SJSA1 (cell line): ENCODE data around the gene CCER1. TPM values are rescaled to one million over a fixed set of nuclear protein-coding genes. Genes with fewer than 3 reads are reported as not detected.
A peak's percentile ranks its signal among the peaks of the same experiment; 100 is the strongest.
"Not testable (repeated sequence)": the region's sequence is repeated elsewhere in the genome, so short reads cannot be mapped to it uniquely, and the experiment has no call there.

Experiments used
- DNase-seq, 2 experiments: peaks; one replicate each; pipeline ENCODE4 v3.0.0-alpha.2; 2015 to 2020; ENCODE audit warnings: low spot score in 2 of 2, low read depth in 1 of 2
- H3K27ac ChIP-seq: fragments of 250-450 bp; sonication (Bioruptor Pico); 2 replicates; pipeline ENCODE4 v1.5.1; 2020; ENCODE audit warnings: mild to moderate bottlenecking, moderate library complexity
- H3K27me3 ChIP-seq: fragments of 250-450 bp; sonication (Bioruptor Pico); replicated peaks from 2 replicates; pipeline ENCODE4 v1.5.1; 2020; ENCODE audit warnings: mild to moderate bottlenecking, moderate library complexity
- H3K36me3 ChIP-seq: fragments of 250-450 bp; sonication (Bioruptor Pico); 2 replicates; pipeline ENCODE4 v1.5.1; 2020; ENCODE audit warnings: mild to moderate bottlenecking
- H3K4me1 ChIP-seq: fragments of 250-450 bp; sonication (Bioruptor Pico); replicated peaks from 2 replicates; pipeline ENCODE4 v1.6.1; 2021; ENCODE audit warnings: mild to moderate bottlenecking
- H3K4me3 ChIP-seq: fragments of 250-450 bp; sonication (Bioruptor Pico); 2 replicates; pipeline ENCODE4 v1.5.1; 2020; ENCODE audit warnings: mild to moderate bottlenecking
- H3K9me3 ChIP-seq: fragments of 250-450 bp; sonication (Bioruptor Pico); replicated peaks from 2 replicates; pipeline ENCODE4 v1.5.1; 2020; ENCODE audit warnings: mild to moderate bottlenecking
- total RNA-seq: library from RNA; depleted of rRNA; stranded (reverse); fragments of >200 nt; shearing (Covaris generic); gene quantifications from 2 replicates; pipeline ENCODE4 v1.2.3, GENCODE V29; 2014; rRNA removed

The CCER1 gene
- not detected in 2 replicates for total RNA-seq

- no peak within 1 kb of the TSS for H3K4me3 ChIP-seq
- peaks cover 30% of the 10 kb centered on the region for H3K27me3 ChIP-seq
- peaks cover 5% of the 10 kb centered on the region for H3K9me3 ChIP-seq
- no peaks in the 10 kb centered on the region for H3K36me3 ChIP-seq
- peaks cover 5% of the 10 kb centered on the region for H3K4me1 ChIP-seq
- H3K27ac ChIP-seq, result no peak within 1 kb of the TSS
- peak; percentile 52 to 93 for DNase-seq
These were observed at the start of gene CCER1 for GRCh38 chr12:90954921-90955320. TSS of gene CCER1 (minus strand) at chr12:90955176. CDS start at chr12:90954742, 434 bp downstream.

DNA sequence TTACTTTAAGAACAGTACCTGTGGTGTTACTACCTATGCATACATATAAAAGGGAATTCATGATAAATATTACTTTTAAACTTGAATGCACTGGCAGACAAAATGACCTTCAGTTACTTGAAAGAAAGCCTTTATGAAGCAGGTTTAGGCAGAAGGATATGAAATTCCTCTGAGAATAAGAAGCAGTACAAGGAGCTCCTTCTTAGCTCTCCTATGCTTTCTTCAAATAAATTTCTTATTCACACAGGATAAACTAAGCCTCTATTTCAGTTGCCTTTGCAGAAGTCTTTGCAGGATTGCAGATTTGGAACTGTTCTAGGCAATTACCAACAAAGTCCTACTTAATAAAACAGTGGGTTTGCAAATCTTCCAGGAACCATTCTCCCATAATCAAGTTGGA lies 48.8 kb upstream of the CCER1 start:
- no peak for DNase-seq
- Histone ChIP-seq H3K4me3 (no peak overlapping the region), H3K27ac (no peak overlapping the region), H3K36me3 (no peaks in the 10 kb centered on the region), H3K4me1 (peaks cover 6% of the 10 kb centered on the region), H3K9me3 (no peaks in the 10 kb centered on the region; the same call in 1 of the 2 replicates), H3K27me3 (no peaks in the 10 kb centered on the region)

- Histone ChIP-seq H3K27ac (no peak overlapping the region), H3K4me1 (peaks cover 6% of the 10 kb centered on the region), H3K27me3 (no peaks in the 10 kb centered on the region), H3K36me3 (no peaks in the 10 kb centered on the region), H3K4me3 (no peak overlapping the region), H3K9me3 (no peaks in the 10 kb centered on the region)
- no peak for DNase-seq
These were observed 46.3 kb upstream of the CCER1 start for GRCh38 chr12:91001306-91001705.

DNA sequence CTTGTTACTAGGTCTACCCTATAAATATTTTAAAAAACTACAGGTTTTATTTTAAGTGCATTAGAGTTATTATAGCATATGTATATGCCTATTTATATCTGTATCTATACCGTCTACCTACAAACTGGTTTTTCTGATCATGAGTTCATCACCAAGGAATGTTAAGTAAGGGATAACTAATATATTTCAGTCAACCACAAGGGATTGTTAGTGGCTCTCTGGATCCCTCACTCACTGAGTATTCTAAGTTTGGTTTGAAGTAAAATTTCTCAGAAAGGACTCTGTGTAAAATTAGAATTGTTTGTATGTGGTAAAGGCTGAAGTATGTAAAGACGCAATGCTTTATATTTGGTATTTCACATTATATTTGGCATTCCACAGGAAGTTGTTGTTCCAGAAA lies 45.0 kb upstream of the CCER1 start:
- no peak overlapping the region; the same call in 1 of the 2 replicates for H3K27ac ChIP-seq
- no peak overlapping the region for H3K4me3 ChIP-seq
- DNase-seq, result no peak
- H3K9me3 ChIP-seq, result no peaks in the 10 kb centered on the region
- H3K4me1 ChIP-seq, result peaks cover 6% of the 10 kb centered on the region
- no peaks in the 10 kb centered on the region for H3K36me3 ChIP-seq
- no peaks in the 10 kb centered on the region for H3K27me3 ChIP-seq

GRCh38 chr12:90999527-90999926 lies 44.6 kb upstream of the CCER1 start:
- Histone ChIP-seq H3K9me3 (no peaks in the 10 kb centered on the region), H3K27ac (no peak overlapping the region), H3K36me3 (no peaks in the 10 kb centered on the region), H3K4me1 (peaks cover 6% of the 10 kb centered on the region), H3K4me3 (no peak overlapping the region), H3K27me3 (no peaks in the 10 kb centered on the region)
- no peak for DNase-seq

- 0 out of 2 replicates have a peak, but pooled peaks cover 4% of the 10 kb centered on the region for H3K9me3 ChIP-seq
- no peak overlapping the region for H3K27ac ChIP-seq
- H3K4me1 ChIP-seq, result peaks cover 1% of the 10 kb centered on the region
- H3K27me3 ChIP-seq, result no peaks in the 10 kb centered on the region
- no peak overlapping the region for H3K4me3 ChIP-seq
- no peaks in the 10 kb centered on the region for H3K36me3 ChIP-seq
- no peak for DNase-seq
These were observed 40.0 kb upstream of the CCER1 start for GRCh38 chr12:90995010-90995409.

GRCh38 chr12:90991952-90992465 lies 37.0 kb upstream of the CCER1 start:
- peak in 1 of 2 experiments; percentile 79 for DNase-seq
- H3K36me3 ChIP-seq, result no peaks in the 10 kb centered on the region
- peaks cover 15% of the 10 kb centered on the region for H3K4me1 ChIP-seq
- no peaks in the 10 kb centered on the region for H3K27me3 ChIP-seq
- no peak overlapping the region for H3K4me3 ChIP-seq
- H3K9me3 ChIP-seq, result peaks cover 4% of the 10 kb centered on the region; the same call in 1 of the 2 replicates
- no peak overlapping the region for H3K27ac ChIP-seq

GRCh38 chr12:90990611-90991010 lies 35.6 kb upstream of the CCER1 start:
- H3K36me3 ChIP-seq, result no peaks in the 10 kb centered on the region
- H3K4me3 ChIP-seq, result no peak overlapping the region
- no peak overlapping the region for H3K27ac ChIP-seq
- H3K9me3 ChIP-seq, result peaks cover 12% of the 10 kb centered on the region
- peaks cover 20% of the 10 kb centered on the region for H3K4me1 ChIP-seq
- no peak for DNase-seq
- H3K27me3 ChIP-seq, result no peaks in the 10 kb centered on the region

- Histone ChIP-seq H3K4me1 (peaks cover 20% of the 10 kb centered on the region), H3K4me3 (no peak overlapping the region), H3K9me3 (peaks cover 12% of the 10 kb centered on the region), H3K36me3 (no peaks in the 10 kb centered on the region), H3K27ac (no peak overlapping the region), H3K27me3 (no peaks in the 10 kb centered on the region)
- DNase-seq, result no peak
These were observed 34.7 kb upstream of the CCER1 start for GRCh38 chr12:90989686-90990111.

DNA sequence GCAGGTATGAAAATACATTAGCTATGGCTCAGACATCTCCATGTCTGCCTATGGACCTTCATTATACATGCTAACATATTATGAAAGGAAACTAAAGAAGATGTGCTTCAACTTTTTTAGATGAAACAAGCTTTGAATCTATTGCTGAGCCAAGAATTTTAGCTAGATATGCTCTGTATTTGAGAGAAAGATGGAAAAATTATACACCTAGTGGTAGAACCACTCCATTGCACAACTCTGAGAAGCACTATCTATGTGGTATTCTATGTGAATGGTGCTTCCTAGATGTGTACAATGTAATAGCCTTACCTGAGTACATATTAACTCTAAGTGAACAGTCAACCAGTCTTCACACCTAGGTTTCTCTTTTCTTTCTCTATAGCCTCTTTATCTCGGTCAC lies 32.5 kb upstream of the CCER1 start:
- no peak for DNase-seq
- H3K4me1 ChIP-seq, result peaks cover 20% of the 10 kb centered on the region
- H3K9me3 ChIP-seq, result peaks cover 12% of the 10 kb centered on the region
- H3K27ac ChIP-seq, result peak overlapping the region; percentile 49
- H3K36me3 ChIP-seq, result no peaks in the 10 kb centered on the region
- H3K4me3 ChIP-seq, result no peak overlapping the region
- H3K27me3 ChIP-seq, result no peaks in the 10 kb centered on the region

- H3K27ac ChIP-seq, result peak overlapping the region; percentile 49
- DNase-seq, result peak; percentile 99 to 100
- no peaks in the 10 kb centered on the region for H3K27me3 ChIP-seq
- H3K4me3 ChIP-seq, result no peak overlapping the region
- no peaks in the 10 kb centered on the region for H3K36me3 ChIP-seq
- peaks cover 20% of the 10 kb centered on the region for H3K4me1 ChIP-seq
- H3K9me3 ChIP-seq, result peaks cover 12% of the 10 kb centered on the region
These were observed 32.1 kb upstream of the CCER1 start for GRCh38 chr12:90987101-90987500.

- not testable (repeated sequence) for H3K9me3 ChIP-seq, H3K36me3 ChIP-seq, H3K27me3 ChIP-seq, H3K27ac ChIP-seq, H3K4me3 ChIP-seq
- DNase-seq, result peak in 1 of 2 experiments; percentile 83
- peaks cover 27% of the 10 kb centered on the region for H3K4me1 ChIP-seq
These were observed 30.4 kb upstream of the CCER1 start for GRCh38 chr12:90985331-90985730.

- H3K4me3 ChIP-seq, result no peak overlapping the region
- H3K36me3 ChIP-seq, result no peaks in the 10 kb centered on the region
These were observed 29.1 kb upstream of the CCER1 start for GRCh38 chr12:90984114-90984513.

GRCh38 chr12:90982170-90982569 lies 27.2 kb upstream of the CCER1 start:
- no peak for DNase-seq
- Histone ChIP-seq H3K4me3 (no peak overlapping the region), H3K27me3 (no peaks in the 10 kb centered on the region), H3K4me1 (peaks cover 37% of the 10 kb centered on the region), H3K9me3 (peaks cover 8% of the 10 kb centered on the region), H3K27ac (no peak overlapping the region), H3K36me3 (no peaks in the 10 kb centered on the region)

More at GRCh38 chr12:90984114-90984513, 29.1 kb upstream of the CCER1 start:
- H3K27me3 ChIP-seq, result no peaks in the 10 kb centered on the region
- H3K9me3 ChIP-seq, result peaks cover 8% of the 10 kb centered on the region
- DNase-seq, result peak in 1 of 2 experiments; percentile 71
- H3K4me1 ChIP-seq, result peaks cover 39% of the 10 kb centered on the region
- H3K27ac ChIP-seq, result no peak overlapping the region

GRCh38 chr12:90979951-90980350 lies 25.0 kb upstream of the CCER1 start:
- no peak overlapping the region for H3K4me3 ChIP-seq
- no peaks in the 10 kb centered on the region for H3K9me3 ChIP-seq
- peak overlapping the region; percentile 1; the same call in 1 of the 2 replicates for H3K27ac ChIP-seq
- H3K4me1 ChIP-seq, result peaks cover 30% of the 10 kb centered on the region
- peak; percentile 66 to 90 for DNase-seq
- no peaks in the 10 kb centered on the region for H3K36me3 ChIP-seq
- H3K27me3 ChIP-seq, result no peaks in the 10 kb centered on the region
